Esophagus muscularis mucosa (tissue), 3 donors: Measurements from ENCODE around the gene NDUFA6.

Experiments
- CTCF ChIP-seq, 3 experiments: fragments of 200-600 bp in 2 of 3; fragments of 450-650 bp in 1 of 3; sonication (generic) in 2 of 3; IDR thresholded peaks; one replicate each; pipeline ENCODE4 v1.5.1; 2017 to 2019; ENCODE audit warnings: antibody characterized with exemption in 3 of 3, mild to moderate bottlenecking in 2 of 3, moderate library complexity in 1 of 3
- POLR2A ChIP-seq: fragments of 450-650 bp; IDR thresholded peaks from one replicate; pipeline ENCODE4 v1.6.1; 2017; ENCODE audit warnings: antibody characterized with exemption, moderate library complexity, mild to moderate bottlenecking, low read depth
- POLR2AphosphoS5 ChIP-seq, 2 donors: sonication (generic); formaldehyde crosslinking; IDR thresholded peaks; one replicate each; pipeline ENCODE4 v1.6.1; 2017; ENCODE audit warnings: antibody characterized with exemption in 2 of 2

- TF ChIP-seq POLR2A: no peak
- no peak for TF ChIP-seq POLR2AphosphoS5 (IDR thresholded peaks at IDR 0.05)
- no peak for TF ChIP-seq CTCF (IDR thresholded peaks at IDR 0.05)
Observed at GRCh38 chr22:42132457-42132856, 41.9 kb upstream of the NDUFA6 start.
